AG04449 (cell line): ENCODE measurements around the gene ADGRB3.

Experiments
- CTCF ChIA-PET: fragments of 350-600 bp; formaldehyde crosslinking; extraction: SDS; loops from one replicate; lab custom pipeline; 2021; ENCODE audit warnings: antibody characterized with exemption; lab: Yijun Ruan, JAX
- POLR2A ChIA-PET: fragments of 400-600, 350-600 bp; formaldehyde crosslinking; extraction: SDS; loops from one replicate; lab custom pipeline; 2020; ENCODE audit warnings: antibody characterized with exemption, inconsistent platforms; lab: Yijun Ruan, JAX
- DNase-seq: peaks from one replicate; pipeline ENCODE4 v3.0.0-alpha.2; 2010; ENCODE audit warnings: low read depth, low spot score
- H3K4me3 ChIP-seq: 2 replicates; pipeline ENCODE4 v1.5.1; 2011; ENCODE audit warnings: low read depth, mild to moderate bottlenecking, control low read depth, low read length
- TF ChIP-seq, protein P1 (sequence below): IDR thresholded peaks from one replicate; pipeline ENCODE4 v1.5.1; 2011; ENCODE audit warnings: mild to moderate bottlenecking, moderate library complexity, low read length, control low read depth, inconsistent platforms; ENCODE audit not compliant: insufficient read depth; ENCODE audit errors: missing control alignments

Gene ADGRB3

GRCh38 chr6:69098910-69099309 lies 463.8 kb downstream of the ADGRB3 start:
- POLR2A ChIA-PET = no interaction called here
- no peak for DNase-seq
- no peak overlapping the region for H3K4me3 ChIP-seq
- CTCF ChIA-PET = interaction anchor here (0.6 kb wide), 1 partner anchor 210 kb away, joined by 3 read pairs; no protein-coding TSS in a partner anchor
- TF ChIP-seq, protein P1, sequence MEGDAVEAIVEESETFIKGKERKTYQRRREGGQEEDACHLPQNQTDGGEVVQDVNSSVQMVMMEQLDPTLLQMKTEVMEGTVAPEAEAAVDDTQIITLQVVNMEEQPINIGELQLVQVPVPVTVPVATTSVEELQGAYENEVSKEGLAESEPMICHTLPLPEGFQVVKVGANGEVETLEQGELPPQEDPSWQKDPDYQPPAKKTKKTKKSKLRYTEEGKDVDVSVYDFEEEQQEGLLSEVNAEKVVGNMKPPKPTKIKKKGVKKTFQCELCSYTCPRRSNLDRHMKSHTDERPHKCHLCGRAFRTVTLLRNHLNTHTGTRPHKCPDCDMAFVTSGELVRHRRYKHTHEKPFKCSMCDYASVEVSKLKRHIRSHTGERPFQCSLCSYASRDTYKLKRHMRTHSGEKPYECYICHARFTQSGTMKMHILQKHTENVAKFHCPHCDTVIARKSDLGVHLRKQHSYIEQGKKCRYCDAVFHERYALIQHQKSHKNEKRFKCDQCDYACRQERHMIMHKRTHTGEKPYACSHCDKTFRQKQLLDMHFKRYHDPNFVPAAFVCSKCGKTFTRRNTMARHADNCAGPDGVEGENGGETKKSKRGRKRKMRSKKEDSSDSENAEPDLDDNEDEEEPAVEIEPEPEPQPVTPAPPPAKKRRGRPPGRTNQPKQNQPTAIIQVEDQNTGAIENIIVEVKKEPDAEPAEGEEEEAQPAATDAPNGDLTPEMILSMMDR = no peak

DNA sequence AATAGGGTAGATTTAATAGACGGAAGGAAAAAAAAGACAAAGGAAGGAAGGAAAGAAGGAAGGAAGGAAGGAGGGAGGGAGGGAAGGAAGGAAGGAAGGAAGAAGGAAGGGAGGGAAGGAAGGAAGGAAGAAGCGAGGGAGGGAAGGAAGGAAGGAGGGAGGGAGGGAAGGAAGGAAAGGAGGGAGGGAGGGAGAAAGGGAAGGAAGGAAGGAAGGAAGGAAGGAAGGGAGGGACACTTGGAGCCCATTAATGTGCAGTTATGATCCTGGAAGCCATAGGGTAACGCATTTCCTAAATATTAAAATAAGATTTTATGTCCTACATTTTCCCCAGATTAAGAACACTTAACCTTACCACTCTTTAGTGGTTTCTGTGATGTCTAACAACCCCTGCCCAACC lies 465.7 kb downstream of the ADGRB3 start:
- TF ChIP-seq, protein P1 = no peak
- DNase-seq = no peak
- CTCF ChIA-PET = no interaction called here
- POLR2A ChIA-PET = no interaction called here
- H3K4me3 ChIP-seq = no peak overlapping the region

DNA sequence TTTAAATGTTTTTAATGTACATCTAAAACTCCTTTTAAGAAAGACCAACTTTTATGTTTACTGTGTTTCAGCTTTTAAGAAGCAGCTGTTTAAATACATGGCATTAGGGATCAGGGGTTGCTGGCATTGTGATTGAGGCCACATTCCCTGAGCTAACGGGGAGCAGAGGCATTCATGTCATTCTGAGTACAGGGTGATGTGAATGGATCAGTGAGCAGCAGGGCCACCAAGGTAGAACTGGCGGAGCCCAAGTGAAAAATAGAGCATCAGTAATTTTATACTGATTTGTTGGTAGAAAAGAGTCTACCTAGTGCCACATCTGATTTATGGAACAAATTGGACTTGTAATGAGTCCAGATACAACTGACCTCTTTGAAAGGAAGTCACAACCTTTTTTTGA lies 467.3 kb downstream of the ADGRB3 start:
- H3K4me3 ChIP-seq = no peak overlapping the region
- POLR2A ChIA-PET = no interaction called here
- CTCF ChIA-PET = no interaction called here
- no peak for DNase-seq
- TF ChIP-seq, protein P1 = no peak

DNA sequence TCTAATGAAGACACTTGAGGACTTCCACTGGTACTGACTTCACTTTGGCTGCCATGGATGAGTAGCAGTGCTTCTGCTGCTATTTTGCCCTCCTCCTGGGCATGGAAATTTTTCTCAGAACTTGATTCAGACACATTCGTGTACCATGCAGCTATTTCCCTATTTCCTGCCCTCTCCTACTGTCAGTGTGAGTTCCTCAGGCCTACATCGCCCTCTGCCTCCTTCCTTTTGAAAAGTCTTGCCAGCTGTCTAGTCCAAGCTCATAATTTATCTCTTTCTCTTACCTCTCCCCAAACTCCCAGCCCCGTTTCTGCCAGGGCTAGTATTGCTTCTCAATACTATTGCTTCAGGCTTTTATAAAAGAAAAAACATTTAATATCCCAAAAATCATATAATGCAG lies 470.2 kb downstream of the ADGRB3 start:
- ChIA-PET CTCF (no interaction called here), POLR2A (no interaction called here)
- no peak for DNase-seq
- TF ChIP-seq, protein P1 = peak; percentile 11
- no peak overlapping the region for H3K4me3 ChIP-seq

- POLR2A ChIA-PET = no interaction called here
- TF ChIP-seq, protein P1 = no peak
- CTCF ChIA-PET = no interaction called here
- no peak overlapping the region for H3K4me3 ChIP-seq
- no peak for DNase-seq
Observed at GRCh38 chr6:69106511-69106910, 471.4 kb downstream of the ADGRB3 start.

- H3K4me3 ChIP-seq = no peak overlapping the region
- DNase-seq = no peak
- ChIA-PET CTCF (no interaction called here), POLR2A (no interaction called here)
- TF ChIP-seq, protein P1 = no peak
Observed at GRCh38 chr6:69111301-69111700, 476.2 kb downstream of the ADGRB3 start.
